GM18505 (cell line): ENCODE data around the gene ANKRD55.

Source experiments
- ATAC-seq: cut with Tn5 transposase; IDR thresholded peaks from one replicate; pipeline ENCODE4 v1.9.1; 2021; ENCODE audit not compliant: unreplicated experiment
- POLR2A ChIP-seq: IDR thresholded peaks from 4 replicates; pipeline ENCODE4 v1.6.1; 2011; ENCODE audit warnings: borderline replicate concordance; ENCODE audit not compliant: insufficient read depth, insufficient read length; ENCODE audit errors: extremely low read depth

The ANKRD55 gene

DNA sequence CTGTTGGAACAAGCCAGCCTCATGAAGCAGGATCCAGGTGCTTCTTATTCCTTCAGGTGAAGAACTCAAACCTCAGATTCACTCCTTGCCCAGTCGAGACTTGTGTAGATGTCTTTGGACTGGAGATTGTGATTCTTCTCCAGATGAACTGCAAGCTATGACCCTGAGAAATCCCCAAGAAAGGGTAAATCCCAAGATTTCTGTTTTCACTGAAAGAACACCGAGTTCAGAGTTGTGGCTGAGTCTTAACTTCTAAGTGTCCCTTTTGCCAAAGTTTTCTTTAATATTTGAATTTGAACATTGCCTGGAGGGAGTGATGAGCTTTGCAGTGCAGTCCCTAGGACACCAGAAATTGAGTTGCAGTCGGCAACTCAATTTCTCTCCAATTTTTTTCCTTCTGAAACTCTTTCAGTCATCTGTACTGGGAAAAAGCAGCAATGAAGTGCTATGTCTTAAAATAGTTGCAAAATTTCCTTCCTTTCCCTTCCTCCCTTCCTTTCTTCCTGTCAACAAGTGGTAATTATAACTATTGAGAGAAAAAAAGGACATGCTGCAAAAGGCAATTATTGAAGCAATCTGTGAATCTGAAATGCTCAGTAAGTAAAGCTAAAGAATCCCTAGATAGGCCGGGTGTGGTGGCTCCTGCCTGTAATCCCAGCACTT, 56.1 kb downstream of the ANKRD55 start:
- TF ChIP-seq POLR2A: no peak
- ATAC-seq: no peak

DNA sequence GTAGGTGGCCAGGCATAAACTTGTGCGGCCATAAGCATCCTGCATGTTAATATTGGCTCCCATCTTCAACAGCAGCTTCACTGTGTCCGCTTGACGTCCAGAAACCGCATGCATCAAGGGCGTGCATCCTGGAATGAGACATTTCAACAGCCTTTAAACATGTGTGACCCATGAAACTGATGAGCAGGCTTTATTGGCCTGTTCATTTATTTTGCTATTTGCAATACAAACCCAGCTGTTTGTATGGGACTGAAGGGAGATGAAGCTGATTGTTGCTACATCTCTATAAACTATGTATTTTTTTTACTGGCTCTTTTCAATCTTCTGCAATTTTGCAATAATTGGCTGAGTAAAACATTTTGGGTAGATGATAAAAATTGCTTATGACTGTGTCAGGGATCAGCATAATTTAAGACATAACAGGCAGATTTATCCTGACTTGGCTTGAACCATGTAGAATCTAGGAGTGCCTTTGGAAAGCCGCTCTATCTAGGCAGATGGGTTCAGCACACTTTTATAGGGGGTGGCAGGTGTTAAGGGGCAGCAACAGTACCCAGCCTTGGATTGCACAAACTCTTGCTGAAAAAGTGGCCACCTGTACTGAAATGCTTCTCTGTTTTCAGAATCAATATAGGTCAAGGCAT, 56.9 kb downstream of the ANKRD55 start:
- ATAC-seq: no peak
- TF ChIP-seq POLR2A: no peak

DNA sequence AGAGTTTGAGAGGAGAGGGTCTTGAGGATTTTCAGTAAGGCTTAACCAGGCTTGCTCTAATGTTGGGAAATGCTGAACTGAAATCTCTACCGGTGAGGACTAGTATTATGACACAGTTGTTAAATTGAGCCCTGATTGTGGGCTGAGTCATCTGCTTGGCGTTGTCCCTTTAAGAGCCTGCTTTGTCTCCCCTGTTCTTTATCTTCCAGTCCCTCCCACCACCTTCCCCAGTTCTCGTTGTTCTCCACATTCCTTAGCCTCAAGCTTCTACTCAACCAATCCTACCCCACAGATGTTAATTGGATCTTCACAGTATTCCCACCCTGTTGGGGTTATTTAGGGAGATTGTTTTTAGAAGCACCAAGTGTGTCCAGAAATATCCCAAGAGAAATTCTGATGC, 57.6 kb downstream of the ANKRD55 start:
- no peak for ATAC-seq

DNA sequence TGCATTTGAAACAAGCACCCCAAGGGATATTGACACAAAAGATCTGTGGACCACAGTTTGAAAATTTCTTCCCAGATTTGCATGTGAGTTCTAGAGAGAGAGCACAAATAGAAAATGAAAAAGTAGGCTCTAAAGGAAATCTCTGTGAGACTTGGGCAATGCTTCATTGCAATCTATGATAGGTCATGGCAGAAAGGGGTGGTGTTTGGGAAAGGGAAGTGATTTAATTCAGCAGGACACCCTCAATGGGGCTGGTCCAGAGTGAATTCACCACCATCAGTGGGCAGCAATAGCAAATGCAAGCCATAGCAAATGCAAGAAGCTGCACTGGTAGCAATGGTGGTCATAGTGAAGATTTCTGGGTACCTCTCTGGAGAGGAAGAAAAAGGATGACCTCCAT, 58.1 kb downstream of the ANKRD55 start:
- no peak for ATAC-seq
- no peak for TF ChIP-seq POLR2A

More for the DNA sequence above, 57.6 kb downstream of the ANKRD55 start:
- TF ChIP-seq POLR2A: no peak

DNA sequence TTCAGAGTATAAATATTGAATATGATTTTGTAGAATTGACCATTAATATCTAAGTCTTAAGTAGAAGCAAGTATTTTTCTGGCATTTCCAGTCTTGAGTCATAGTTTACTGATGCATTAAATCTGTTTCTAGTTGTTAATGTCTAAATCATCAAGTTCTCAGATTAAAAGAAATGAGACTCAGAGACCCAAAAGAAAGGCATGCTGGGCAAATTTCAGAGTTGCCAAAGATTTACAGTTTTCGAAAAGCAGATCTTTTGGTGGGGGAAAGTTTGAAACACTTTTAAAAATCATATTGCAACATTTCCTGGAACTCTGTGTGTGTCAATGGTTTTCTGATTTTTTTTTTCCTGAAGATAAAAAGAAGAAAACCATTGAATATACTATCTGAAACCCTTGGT, 60.9 kb downstream of the ANKRD55 start:
- TF ChIP-seq POLR2A: no peak
- no peak for ATAC-seq

DNA sequence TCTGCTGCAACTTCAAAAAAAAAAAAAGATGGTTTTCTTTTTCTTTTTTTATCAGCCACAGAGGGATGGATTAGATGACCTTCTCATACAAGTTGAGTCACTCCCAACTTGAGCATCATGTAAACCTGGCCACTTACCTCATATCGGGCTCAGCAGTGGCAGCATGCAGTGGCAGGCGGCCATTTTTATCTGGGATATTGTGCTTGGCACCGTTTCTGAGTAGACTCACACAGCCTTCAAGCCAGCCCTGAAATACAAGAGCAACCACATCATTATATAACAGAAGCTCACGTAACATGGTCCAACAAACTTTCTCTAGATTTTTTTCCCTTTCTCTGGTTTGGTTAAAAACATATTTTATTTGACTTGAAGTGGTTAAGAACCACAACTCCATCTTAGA, 62.6 kb downstream of the ANKRD55 start:
- TF ChIP-seq POLR2A: no peak
- no peak for ATAC-seq

DNA sequence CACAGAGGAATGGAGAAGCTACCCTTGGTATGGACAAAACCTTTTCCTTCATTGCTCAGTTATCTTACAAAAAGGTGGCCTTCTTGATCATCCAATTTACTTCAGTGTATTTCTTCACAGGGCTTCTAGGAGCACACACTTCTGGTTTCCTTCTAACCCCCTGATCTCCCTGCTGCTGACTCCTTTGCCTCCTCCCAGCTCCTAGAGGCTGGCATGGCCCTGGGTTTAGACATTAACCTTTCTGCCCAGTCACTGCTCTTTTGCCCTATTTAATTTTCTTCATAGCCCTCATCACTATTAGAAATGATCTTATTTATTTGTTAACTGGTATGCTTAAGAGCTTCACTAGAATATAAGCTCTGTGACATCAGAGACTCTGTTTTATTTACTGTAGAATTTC, 63.2 kb downstream of the ANKRD55 start:
- no peak for TF ChIP-seq POLR2A
- ATAC-seq: no peak

DNA sequence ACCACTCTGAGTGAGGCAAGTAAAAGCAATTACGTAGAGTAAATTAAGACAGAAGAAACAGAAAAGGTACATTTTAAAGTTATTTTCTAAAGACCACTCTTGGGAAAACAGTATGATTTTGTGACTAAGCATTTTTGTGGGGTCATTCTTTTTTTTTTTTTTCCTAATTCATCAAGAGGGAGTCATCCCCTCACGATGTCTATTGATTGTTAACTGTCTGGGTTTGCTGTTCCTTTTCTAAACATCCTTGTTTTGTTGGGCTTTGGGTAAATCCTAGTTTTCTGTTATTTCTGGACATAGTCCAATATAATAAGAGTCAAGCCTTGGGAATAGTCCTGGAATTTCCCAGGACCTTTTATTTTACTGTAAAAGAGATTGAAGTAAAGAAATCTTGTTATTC, 63.8 kb downstream of the ANKRD55 start:
- TF ChIP-seq POLR2A: no peak
- ATAC-seq: no peak

DNA sequence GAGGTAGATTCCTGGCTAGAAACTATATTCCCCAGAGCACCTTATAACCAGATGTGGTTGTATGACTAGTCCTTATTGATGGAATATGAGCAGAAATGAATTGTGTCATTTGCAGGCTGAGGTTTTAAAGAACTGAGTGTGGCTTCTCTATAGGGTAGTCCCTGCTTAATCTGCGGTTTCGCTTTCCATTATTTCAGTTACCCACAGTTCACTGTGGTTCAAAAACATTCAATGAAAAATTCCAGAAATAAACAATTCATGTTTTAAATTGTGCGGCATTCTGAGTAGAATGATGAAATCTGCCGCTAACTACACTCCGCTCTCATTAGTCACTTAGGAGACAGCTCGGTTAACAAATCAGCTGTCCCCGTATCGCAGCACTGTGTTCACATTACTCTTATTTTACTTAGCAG, 65.1 kb downstream of the ANKRD55 start:
- ATAC-seq: no peak

DNA sequence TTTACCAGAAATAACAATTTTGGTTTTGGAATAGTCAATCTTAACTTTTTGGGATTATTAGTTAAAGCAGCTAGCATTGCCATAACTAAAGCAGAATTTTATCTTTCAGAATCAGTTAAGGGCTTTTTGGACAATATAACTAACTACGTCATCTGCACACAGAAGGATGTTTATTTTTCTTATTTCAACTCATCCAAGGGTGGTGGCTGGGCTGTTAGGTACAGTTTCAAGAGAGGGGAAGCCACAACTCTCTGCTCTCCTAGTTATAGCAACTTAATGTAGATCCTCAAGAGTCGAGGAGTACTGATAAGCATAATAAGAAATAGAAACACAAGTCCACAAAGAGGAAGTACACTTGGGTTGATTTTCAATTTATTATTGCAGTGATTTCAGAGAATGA, 65.6 kb downstream of the ANKRD55 start:
- no peak for TF ChIP-seq POLR2A
- ATAC-seq: no peak

More for the DNA sequence above, 65.1 kb downstream of the ANKRD55 start:
- no peak for TF ChIP-seq POLR2A

DNA sequence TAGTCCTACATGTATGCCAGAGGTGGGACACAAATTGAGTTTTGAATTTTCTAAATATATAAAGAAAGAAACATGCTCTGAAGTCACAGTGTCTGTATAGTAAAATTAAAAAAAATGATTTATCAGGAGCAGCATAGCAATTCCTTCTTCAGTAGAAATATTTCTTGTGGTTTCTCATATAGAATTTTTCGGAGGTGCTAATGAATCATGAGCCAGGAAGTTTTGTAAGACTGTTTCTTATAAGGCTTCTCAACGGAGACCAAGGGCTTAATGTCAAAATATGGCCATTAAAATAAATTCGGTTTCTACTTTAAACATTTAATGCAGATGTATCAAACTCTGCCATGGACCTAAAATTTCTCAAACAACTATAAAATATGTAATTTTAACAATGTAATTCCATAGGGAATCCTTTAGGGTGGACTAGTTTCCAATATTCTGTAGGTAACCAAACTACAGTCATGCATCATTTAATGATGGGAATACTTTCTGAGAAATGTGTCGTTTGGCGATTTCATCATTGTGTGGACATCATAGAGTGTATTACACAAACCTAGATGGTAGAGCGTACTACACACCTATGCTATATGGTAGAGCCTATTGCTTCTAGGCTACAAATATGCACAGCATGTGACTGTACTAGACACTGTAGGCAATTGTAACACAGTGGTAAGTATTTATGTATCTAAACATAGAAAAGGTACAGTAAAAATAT, 66.3 kb downstream of the ANKRD55 start:
- no peak for TF ChIP-seq POLR2A
- no peak for ATAC-seq

DNA sequence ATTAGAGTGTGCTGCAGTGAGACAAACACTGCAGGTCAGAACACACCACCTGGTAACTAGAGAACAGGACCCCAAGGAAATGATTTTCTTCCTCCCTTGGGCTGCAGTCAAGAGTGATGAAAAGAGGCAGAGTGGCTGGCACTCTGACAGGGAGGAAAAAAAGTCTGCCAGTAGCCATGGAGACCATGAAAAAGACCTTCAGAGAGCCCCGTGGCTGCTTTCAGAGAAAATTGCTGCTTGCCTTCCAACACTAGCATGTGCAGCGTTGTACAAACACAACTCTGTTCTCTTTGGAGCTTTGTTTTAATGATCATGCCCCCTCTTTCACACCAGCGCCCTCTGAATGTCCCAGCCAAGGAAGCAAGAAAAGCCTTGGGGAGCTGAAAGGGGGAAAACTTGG, 68.8 kb downstream of the ANKRD55 start:
- TF ChIP-seq POLR2A: no peak
- no peak for ATAC-seq

DNA sequence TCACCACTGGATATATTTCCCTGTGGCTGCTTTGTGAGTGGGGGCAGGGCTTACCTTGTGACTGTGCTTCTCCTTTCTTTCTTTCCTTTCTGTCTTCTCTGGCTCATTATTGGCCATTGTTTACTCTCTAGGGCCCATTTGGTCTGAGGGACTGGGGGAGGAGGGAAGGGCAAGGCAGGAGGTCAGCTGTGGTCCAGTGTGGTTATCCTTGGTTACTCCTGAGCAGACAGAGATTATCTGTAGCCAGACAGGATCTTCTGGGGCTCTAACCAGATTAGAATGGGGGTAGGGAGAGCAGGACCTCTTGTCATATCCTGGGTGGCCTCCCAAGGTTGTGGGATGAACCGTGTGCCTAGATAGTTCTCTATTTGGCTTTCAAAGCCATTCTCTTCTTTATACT, 71.2 kb downstream of the ANKRD55 start:
- no peak for TF ChIP-seq POLR2A
- no peak for ATAC-seq

DNA sequence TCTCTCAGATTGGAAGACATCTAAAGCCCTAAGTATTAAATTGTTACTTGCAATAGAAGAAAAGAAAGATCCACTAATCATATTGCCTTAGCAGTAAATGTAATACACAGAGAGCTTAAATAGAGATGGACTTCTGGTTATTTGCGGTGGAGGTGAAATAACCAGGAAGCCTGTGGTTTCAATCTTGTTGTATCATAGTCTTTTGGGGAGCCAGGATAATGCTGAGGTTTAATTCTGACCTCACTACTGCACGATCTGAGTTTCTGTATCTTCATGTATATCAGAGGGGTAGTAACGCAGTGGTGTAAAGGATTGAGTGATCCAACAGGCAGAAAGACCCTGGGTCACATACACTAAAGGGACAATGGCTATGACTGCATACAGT, 71.7 kb downstream of the ANKRD55 start:
- ATAC-seq: no peak
- no peak for TF ChIP-seq POLR2A

DNA sequence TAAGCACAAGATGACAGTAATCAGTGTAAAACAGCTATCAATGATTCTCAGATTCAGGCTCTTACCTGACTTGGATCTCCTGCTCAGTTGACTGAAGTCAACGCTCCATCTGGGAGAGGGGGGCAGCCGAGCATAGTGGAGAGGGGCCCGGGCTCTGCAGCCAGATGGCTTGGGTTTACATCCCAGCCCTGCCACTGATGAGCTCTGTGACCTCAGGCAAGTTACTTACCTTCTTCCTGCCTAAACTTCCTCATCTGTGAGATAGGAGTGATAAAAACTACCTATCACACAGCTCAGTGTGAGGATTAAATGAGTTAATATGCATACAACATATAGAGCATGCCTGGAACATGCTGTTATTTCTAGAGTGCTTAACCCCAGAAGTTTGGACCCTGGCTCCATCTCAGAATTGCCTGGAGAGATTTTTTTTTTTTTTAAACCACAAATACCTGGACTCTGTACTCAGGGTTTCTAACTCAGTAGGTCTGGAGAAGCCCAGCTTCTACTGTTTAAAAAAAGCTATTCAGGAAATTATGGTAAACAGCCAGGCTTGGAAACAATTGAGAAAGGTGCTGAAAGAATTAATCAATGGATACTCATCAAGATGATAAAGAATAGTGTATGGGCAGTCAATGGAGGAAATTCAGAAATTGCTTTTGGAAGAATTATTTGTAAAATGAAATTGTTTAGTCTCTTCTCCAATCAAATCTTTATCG, 72.2 kb downstream of the ANKRD55 start:
- no peak for ATAC-seq
- no peak for TF ChIP-seq POLR2A
